MM.1S (cell line): ENCODE measurements around the gene TMC1.

ENCODE experiments used
- EZH2 ChIP-seq: fragments of 300-600 bp; sonication (generic); optimal IDR thresholded peaks from 2 replicates; pipeline ENCODE3; 2017; ENCODE audit warnings: low read depth, mild to moderate bottlenecking, antibody characterized with exemption, low read length, mixed read lengths
- EZH2phosphoT487 ChIP-seq: fragments of 300-600 bp; sonication (generic); IDR thresholded peaks from 2 replicates; pipeline ENCODE4 v1.6.1; 2018; ENCODE audit warnings: antibody characterized with exemption, low read length
- TF ChIP-seq, protein P1 (sequence below): fragments of 300-600 bp; sonication (generic); IDR thresholded peaks from 2 replicates; pipeline ENCODE4 v1.5.1; 2016; ENCODE audit warnings: antibody characterized with exemption, low read length, mixed read lengths

DNA sequence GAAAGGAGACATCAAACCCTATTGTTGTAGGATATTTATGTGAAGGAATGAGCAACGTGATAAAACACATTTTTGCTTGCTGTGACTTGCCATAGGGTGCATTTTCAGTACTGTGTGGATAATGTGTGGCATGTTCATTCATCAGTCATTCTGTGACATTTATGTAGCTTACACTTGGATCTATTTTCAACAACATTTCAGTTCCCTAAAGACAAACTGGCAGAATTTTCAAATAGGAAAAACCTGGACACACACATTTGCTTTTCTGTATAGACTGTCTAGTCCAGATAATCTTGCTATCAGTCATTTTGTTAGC is 127.7 kb downstream of the TMC1 start:
- TF ChIP-seq, protein P1, sequence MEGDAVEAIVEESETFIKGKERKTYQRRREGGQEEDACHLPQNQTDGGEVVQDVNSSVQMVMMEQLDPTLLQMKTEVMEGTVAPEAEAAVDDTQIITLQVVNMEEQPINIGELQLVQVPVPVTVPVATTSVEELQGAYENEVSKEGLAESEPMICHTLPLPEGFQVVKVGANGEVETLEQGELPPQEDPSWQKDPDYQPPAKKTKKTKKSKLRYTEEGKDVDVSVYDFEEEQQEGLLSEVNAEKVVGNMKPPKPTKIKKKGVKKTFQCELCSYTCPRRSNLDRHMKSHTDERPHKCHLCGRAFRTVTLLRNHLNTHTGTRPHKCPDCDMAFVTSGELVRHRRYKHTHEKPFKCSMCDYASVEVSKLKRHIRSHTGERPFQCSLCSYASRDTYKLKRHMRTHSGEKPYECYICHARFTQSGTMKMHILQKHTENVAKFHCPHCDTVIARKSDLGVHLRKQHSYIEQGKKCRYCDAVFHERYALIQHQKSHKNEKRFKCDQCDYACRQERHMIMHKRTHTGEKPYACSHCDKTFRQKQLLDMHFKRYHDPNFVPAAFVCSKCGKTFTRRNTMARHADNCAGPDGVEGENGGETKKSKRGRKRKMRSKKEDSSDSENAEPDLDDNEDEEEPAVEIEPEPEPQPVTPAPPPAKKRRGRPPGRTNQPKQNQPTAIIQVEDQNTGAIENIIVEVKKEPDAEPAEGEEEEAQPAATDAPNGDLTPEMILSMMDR = no peak
- TF ChIP-seq EZH2 (no peak), EZH2phosphoT487 (no peak)
